Posterior cingulate gyrus (tissue), 11 donors: ENCODE data around the gene ESRRB.

Experiments
- DNase-seq, 10 donors: peaks; one replicate each; pipeline versions ENCODE4 v3.0.0 to v3.0.0-alpha.2; 2020 to 2021; ENCODE audit warnings: mixed read lengths in 3 of 10
- intact Hi-C: fragments of 100-400 bp; cut with DNase I; formaldehyde crosslinking; loops from one replicate; pipeline ENCODE4 v1.15.1; 2023

ESRRB gene

DNA sequence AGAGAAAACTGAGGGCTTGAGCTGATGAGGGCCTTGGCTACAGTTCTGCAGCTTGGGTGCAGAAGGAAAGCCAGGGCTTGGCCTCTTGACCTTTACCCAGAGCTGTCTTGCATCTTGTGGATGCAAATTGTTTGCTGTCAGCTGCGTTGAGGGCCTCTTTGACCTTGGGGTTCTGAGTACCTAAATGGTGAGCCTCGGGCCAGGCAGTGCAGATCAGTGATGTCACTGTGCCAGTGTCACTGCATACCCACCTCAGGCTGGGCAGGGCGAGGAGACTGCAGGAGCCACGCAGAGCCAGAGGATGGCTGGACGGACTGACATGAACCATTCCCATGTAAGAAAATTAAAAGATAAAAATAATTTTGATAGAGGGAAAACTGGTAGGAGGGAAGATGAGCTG is 18.6 kb downstream of the ESRRB start:
- DNase-seq, result peak in 1 of 10 donors; percentile 66
- intact Hi-C loops, result loop anchor here (5.0 kb wide), 1 partner anchor 352 kb away; no protein-coding TSS in a partner anchor

DNA sequence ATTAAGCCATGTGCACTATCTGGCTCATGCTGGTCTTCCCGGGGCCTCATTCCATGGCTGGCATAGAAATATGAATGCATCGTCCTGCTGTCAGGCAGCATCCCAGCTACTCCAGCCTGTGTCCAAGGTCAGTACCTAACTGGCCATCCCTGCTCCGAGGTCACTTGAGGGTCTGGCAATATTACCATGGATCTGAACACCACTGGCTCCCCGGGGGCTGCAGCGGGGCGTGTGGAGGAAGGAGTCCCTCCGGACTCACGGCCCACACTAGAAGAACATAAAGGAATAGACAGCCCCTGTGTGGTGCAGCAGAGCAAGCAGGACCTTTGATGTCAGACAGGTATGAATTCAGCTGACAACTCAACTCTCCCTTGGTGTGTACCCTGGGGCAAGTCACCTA is 19.2 kb downstream of the ESRRB start:
- peak in 1 of 10 donors; percentile 62 for DNase-seq
- intact Hi-C loops, result no loop called here

DNA sequence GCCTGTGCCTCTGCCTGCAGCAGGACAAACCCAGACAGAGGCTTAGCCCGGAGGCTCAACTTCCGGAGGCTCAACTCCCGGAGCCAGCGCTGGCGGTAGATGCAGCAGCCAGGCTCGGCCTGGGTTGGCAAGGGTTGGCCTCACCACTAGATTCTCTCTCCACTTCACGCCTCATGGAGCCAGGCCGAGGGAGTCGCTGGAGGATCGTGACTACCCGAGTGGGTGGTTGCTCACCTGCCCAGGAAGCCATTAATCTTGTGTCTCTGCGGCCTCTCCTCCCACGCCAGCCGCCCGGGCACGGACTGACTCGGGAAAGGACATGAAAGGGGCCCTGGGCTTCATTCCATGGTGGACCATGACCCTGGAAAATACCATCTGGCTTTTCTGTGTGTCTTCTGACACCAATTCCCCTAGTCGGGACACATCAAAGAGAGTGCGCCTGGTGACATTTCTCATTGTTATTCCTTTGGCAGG is 20.8 kb downstream of the ESRRB start:
- peak in 1 of 10 donors; percentile 76 for DNase-seq
- intact Hi-C loops, result no loop called here

DNA sequence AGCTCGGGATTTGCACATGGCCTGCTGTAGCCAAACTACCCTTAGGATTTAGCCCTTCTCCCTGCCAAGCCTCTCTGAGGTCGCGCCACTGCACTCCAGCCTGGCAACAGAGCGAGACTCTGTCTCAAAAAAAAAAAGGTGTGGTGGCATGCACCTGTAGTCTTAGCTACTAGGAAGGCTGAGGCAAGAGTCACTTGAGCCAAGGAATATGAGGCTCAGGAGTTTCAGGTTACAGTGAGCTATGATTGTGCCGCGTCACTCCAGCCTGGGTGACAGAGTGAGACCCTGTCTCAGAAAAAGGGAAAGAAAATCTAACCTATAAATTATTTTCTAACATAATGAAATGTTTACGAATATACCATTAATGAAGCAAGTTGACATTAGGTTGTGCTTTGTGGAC is 29.7 kb downstream of the ESRRB start:
- intact Hi-C loops, result no loop called here
- DNase-seq, result peak in 1 of 10 donors; percentile 12

DNA sequence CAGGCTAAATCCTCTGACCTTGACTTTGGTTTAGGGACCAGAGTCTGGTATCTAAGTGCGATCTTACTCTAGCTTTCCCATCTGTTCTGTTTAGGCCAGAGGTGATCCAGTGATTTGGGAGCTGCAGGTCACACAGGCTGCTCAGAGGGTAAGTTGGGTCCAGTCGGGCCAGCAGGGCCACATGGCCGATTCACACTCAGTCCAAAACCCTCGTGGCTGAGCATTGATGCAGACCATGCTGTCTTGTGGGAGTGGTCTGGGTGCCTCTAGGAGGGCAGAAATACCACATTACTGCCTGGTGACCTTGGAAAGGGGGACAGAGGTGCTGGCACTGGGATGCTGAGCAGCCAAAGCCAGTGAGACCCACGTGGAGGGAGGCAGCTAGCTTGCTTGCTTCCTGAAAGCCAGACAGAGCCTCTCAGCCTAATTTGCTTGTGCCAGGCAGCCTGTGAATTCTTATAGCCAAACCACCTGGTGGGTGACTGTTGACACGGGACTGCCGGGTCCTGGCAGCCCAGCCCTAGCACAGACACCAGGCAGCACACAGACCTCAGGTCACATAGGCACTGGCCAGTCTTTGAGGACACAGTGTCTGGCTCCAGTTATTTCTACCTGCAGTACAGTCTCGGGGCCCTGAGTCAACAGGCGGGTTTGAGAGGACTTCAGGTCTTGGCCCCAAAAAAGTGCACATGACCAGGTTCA is 31.7 kb downstream of the ESRRB start:
- intact Hi-C loops, result no loop called here
- DNase-seq, result peak in 1 of 10 donors; percentile 49

DNA sequence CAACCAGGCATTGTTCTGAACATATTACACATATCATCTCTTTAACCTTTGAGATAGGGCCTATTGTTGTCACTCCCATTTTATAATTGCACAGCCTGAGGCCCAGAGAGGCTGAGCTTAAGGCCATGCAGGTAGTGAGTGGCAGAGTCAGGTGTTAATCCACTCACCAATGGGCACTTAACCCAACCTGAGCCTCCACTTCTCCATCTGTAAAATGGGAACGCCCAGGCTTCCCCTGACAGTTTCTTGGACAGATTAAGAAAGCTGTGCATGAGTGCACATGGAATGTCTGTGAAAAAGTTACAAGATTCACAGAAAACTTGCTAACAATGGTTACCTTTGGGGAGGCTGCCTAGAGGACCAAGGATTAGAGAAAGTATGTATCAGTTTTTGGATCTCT is 32.9 kb downstream of the ESRRB start:
- intact Hi-C loops, result no loop called here
- peak in 1 of 10 donors; percentile 9 for DNase-seq

DNA sequence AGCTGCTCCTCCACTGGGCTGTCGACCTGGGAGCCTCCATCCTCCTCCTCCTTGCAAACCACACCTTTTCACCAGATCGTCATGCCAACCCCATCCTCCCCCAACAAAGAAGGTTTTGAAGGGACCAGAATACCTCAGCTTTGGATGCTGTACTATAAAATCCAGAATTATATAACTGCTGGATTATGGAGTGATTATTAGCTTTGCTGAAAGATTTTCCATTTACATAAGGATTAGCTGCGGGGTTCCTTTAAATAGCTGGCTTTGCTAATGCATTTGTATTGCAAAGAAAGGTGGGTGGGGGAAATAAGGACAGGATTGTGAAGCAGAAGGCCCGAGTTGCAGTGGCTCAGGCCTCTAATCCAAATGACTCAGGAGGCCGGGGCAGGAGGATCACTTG is 36.6 kb downstream of the ESRRB start:
- no peak for DNase-seq
- intact Hi-C loops, result no loop called here

DNA sequence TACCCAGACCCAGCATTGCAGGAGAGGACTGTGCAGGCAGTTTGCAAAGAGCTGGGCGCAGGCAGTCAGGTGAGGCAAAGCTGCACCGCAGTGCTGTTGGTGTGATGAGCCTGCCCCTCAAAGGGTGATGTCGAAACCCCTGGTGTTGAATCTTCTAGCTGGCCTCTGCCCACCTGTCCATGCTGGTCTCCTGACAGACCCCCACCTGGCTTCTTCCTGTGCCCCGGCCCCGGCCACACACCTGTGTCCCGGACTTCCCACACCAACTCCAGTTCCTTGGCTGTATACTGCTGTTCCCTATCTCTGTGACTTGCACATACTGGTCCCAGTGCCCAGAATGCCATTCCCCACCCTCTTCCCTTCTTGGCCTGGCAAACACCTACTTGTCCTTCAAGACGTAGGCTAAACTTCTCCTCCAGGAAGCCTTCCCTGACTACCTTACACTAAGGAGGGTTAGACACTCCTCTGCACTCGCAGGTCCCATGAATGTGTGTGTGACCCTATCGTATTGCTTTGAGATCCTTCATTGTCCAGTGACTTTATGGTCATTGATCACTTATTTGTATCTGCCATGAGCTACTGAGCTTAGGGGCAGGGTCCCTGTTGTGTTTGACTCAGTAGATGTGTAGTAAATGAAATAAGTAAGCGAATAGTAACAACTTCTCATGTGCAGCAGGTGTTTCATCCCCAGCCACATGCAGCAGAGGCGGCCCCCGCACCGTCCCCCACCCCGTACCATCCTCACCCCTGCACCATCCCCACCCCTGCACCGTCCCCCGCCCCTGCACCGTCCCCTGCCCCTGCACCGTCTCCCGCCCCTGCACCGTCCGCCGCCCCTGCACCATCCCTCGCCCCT is 37.4 kb downstream of the ESRRB start:
- intact Hi-C loops, result no loop called here
- no peak for DNase-seq

DNA sequence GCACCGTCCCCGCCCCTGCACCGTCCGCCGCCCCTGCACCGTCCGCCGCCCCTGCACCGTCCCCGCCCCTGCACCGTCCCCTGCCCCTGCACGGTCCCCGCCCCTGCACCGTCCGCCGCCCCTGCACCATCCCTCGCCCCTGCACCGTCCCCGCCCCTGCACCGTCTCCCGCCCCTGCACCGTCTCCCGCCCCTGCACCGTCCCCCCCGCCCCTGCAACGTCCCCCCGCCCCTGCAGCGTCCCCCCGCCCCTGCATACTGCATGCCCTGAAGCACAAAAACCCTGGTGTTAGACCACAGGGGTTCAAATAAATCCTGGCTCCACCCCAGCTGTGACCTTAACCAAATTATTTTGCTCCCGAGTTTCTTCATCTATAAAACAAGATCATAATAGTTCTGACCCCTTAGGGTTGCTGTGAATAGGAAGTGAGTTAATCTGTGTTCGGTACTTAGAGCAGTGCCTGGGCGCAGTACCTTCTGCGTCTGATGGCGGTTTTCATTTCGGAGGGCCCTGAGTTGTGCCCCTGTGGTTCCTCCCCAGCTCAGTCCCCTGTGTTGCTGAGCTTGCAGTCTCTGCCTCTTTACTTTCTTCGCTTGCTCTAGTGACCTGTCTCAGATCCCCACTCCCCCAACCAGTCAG is 38.1 kb downstream of the ESRRB start:
- no peak for DNase-seq
- intact Hi-C loops, result no loop called here

DNA sequence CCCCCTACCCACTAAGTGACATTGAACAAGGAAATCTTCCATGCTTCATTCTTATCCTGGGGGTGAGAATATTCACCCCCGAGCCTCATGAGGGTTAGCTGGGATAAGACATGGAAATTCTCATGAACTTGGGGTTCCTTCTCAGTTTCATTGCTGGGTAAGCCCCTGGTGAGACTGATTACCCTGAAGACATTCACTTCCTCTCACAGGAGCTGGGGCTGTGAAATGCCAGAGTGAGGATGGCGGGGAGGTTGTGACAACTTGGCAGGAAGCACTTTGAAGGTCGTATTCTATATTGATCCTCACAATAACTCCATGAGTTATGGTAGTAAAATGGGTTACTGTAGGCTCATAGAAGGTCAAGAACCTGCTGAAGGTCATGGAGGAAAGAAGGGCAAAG is 43.5 kb downstream of the ESRRB start:
- intact Hi-C loops, result no loop called here
- DNase-seq, result peak in 1 of 10 donors; percentile 12

DNA sequence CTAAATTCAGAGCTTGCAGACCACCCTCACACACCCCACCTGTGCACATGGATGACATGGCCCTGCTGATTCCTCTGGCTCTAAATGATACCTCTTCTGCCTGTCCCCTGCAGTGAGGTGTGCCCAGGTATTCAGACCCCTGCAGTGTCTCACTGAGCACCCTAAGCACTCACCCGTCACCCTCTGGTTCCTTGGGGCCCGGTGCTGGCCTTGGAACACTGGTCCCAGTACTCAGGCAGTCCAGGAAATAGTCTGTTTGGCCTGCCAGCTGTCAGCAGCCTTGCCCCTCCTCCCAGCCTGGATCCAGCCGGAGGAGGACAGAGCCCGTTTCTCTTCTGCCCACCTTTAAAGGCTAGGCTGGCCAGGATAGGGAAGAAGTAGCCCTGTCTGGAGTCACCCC is 44.9 kb downstream of the ESRRB start:
- intact Hi-C loops, result no loop called here
- DNase-seq, result peak in 1 of 10 donors; percentile 76

DNA sequence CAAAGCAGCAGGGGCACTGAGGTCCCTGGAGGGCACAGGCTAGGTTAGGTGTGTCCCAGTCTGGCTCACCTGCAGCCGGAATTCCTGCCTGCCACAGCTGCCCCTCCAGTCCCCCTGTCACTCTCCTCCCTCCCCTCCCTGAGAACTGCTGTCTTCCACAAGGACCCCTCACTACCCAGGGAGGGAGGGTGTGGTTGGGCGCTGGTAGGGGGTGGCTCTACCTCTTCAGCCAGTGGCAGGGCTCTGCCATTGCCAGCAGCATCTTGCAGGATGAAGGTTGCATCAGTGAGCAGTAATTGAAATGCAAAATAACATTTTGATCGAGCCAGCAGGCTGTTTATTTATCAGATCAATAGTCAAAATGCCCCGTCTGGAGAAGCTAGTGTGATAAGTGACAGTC is 45.7 kb downstream of the ESRRB start:
- peak in 1 of 10 donors; percentile 55 for DNase-seq

DNA sequence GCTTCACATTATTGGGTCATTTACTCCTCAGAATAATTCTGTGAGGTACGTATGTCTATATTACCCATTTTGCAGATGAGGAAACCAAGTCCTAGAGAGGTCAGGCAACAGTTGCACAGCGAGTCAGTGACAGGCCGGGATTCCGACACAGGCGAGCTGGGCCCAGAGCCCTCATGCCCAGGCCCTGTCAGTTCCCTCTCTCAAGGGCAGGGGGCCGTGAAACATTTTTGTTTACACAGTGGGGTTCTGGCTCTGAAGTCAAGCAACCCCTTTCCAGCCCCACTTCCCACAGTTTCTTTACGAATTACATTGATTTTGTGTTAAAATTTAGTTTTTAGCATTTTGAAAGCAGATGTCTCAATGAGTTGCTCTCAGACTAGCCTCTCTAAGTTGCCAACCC is 46.7 kb downstream of the ESRRB start:
- intact Hi-C loops, result no loop called here
- peak in 1 of 10 donors; percentile 8 for DNase-seq

More for the DNA sequence above, 45.7 kb downstream of the ESRRB start:
- intact Hi-C loops, result no loop called here

DNA sequence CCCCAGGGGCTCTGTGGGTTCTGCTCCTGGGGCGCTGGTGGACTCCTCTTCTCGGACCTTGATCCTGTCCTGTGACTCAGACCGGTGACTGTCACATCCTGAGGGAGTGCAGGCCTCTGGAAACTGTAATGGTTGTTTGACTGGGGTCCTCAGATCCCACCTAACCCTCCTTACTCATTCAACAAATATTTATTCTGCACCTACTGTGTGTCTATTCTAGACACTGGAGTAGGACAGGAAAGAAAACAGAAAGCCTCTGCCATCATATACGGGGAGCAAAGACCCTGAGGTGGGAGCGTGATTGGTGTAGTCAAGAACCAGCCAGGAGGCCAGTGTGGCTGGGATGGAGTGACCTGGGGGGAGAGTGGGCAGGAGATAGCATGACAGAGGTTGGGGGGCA is 47.6 kb downstream of the ESRRB start:
- intact Hi-C loops, result no loop called here
- DNase-seq, result peak in 1 of 10 donors; percentile 11

DNA sequence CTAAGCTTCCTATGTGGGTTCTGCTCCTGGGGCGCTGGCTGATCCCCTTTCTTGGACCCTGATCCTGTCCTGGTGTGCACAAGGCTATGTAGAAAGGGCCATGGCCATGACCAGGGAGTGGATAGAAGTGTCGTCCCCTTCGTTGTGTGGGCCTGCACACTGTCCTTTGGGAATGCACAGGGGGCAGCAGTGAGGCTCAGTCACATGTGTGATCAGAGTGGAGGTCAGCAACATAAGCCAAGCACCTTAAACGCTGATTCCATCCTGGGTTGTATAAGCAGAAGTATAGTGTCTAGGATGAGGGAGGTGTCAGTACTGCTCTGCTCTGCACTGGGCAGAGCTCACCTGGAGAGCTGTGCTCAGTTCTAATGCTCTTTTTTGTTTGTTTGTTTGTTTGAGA is 48.4 kb downstream of the ESRRB start:
- intact Hi-C loops, result no loop called here
- peak in 1 of 10 donors; percentile 27 for DNase-seq

DNA sequence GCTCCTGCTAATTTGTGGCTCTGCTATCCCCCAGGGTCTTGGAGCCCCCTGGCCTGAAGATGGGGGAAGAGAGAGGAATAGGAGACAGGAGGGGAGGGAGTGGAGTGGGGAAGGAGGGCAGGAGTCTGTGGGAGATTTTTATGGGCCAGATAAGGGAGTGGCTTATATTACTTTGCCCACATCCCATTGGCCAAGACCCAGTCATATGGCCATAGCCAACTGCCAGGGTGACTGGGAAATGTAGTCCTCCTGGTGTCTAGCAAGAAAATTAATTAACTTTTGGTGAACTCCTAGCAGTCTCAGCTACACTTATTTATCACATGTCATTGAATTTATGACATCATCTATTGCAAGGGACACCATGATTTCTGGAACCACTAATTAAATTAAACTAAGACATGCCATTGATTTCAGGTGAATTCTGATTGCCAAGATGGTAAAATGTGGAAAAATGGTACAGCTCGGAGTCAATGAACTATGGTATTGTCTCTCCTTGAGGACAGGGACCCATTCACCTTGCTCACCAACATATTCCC is 50.3 kb downstream of the ESRRB start:
- intact Hi-C loops, result no loop called here
- DNase-seq, result no peak

DNA sequence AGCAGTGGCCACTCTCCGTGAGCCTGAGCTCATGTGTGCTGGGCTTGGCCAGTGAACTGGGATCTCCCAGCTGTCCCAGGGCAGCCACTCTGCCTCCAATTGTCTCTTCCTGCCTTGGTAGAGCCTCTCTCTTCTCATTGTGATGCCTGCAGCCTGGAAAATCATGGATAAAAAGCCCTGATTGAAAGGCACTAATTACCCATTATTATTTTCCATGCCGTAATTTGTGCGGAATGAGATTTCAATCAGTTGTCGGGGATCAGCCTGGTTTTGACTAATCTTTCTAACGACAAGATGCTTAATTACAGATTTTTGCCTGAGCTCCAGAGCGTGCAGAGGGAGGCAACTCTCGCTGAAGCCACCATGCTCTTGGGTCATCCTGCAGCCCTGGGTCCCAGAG is 52.7 kb downstream of the ESRRB start:
- intact Hi-C loops, result no loop called here
- DNase-seq, result peak in 1 of 10 donors; percentile 54

DNA sequence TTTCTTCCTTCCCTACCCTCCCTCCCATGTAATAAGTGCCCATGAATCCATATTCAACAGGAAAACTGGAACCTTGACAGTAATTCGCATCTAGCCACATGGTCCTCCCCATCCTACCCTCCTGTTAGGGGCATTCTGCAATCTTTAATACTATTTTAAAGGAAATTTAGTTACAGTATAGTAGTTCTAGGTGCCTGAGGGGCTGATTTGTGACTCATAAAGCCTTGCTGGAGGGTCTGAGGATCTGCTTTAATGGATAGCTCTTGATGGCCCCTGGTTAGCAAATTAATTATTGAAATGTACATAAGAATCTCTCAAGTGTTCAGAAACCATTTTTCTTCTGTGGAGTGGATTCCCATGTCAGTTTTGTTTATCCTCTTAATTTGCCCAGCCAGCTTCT is 54.1 kb downstream of the ESRRB start:
- no peak for DNase-seq
- intact Hi-C loops, result no loop called here

DNA sequence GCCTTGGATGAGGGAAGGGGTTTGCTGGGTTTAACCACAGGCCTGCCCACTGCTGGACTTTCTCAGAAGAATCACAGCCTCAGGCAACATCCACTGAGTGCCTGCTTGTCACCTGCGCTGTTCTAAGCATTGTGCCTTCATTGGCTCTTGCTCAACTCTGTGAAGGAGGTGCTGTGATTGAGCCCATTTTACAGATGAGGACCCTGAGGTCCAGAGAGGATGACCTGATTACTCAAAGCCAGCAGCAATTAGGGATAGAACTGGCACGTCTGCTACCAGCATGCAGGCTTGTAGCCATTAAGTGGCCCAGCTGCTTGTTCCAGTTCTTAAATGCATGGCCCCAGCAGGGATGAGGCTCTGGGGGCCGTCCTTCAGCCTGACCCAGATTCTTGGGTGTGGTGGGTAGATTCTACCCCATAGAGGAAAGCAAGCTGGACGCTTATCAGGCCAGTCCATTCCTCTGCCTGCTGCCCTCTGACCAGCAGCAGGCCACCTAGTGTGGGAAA is 54.6 kb downstream of the ESRRB start:
- peak in 1 of 10 donors; percentile 39 for DNase-seq
- intact Hi-C loops, result no loop called here

DNA sequence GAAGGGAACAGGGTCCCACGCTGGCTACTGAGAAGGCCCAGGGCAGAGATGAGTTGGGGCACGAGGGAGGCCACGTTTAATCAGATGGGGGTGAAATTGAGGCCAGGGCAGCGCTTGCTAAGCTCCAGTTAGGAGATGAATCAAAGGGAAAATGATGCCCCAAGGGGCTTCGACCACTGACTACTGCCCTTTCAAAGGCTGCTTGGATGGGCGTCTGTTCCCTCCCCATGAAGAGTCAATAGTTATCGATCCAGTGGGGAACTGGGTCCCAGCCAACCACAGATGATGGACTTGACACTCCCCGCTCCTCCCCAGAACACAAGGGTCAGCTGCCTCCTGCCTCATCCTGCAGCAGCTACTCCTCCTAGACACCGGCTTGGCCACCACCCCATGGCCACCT is 55.6 kb downstream of the ESRRB start:
- peak in 1 of 10 donors; percentile 58 for DNase-seq

More for the DNA sequence above, 55.6 kb downstream of the ESRRB start:
- intact Hi-C loops, result no loop called here
